Common myeloid progenitor, CD34-positive (primary cell): ENCODE measurements around the gene TECTB.

ENCODE experiments used
- CTCF ChIA-PET: fragments of 350-600 bp; sonication (Branson Sonifier 250); formaldehyde crosslinking; loops from one replicate; lab custom pipeline; 2021; ENCODE audit warnings: antibody characterized with exemption; lab: Charles Lee
- POLR2A ChIA-PET: fragments of 350-600 bp; sonication (Branson Sonifier 250); formaldehyde crosslinking; loops from one replicate; lab custom pipeline; 2021; ENCODE audit warnings: antibody characterized with exemption; lab: Charles Lee
- DNase-seq, 3 donors: peaks; one replicate each; pipeline versions ENCODE4 v3.0.0 to v3.0.0-alpha.2; 2013
- H3K27ac ChIP-seq, 2 experiments: 1 replicate in 1 of 2; 2 replicates in 1 of 2; pipeline ENCODE4 v1.7.0; 2013; ENCODE audit warnings: inconsistent platforms in 2 of 2, low read length in 2 of 2, mild to moderate bottlenecking in 2 of 2, low read depth in 1 of 2, moderate library complexity in 1 of 2; ENCODE audit not compliant: severe bottlenecking in 2 of 2, insufficient read depth in 1 of 2, poor library complexity in 1 of 2
- H3K27me3 ChIP-seq, 5 experiments: replicated peaks in 2 of 5; 1 replicate in 3 of 5; 2 replicates in 2 of 5; pipeline versions ENCODE4 v1.6.1 to v1.7.0; 2013; ENCODE audit warnings: low read length in 4 of 5, mild to moderate bottlenecking in 2 of 5, moderate library complexity in 2 of 5, inconsistent platforms in 1 of 5; ENCODE audit not compliant: insufficient read depth in 5 of 5, control insufficient read depth in 4 of 5
- H3K36me3 ChIP-seq, 4 experiments: 1 replicate in 2 of 4; 2 replicates in 2 of 4; pipeline versions ENCODE4 v1.6.1 to v1.7.0; 2013; ENCODE audit warnings: low read length in 3 of 4, control low read depth in 1 of 4, mild to moderate bottlenecking in 1 of 4; ENCODE audit not compliant: control insufficient read depth in 4 of 4, insufficient read depth in 4 of 4
- H3K4me1 ChIP-seq, 4 experiments: 1 replicate in 3 of 4; 2 replicates in 1 of 4; pipeline versions ENCODE4 v1.6.1 to v1.7.1; 2013; ENCODE audit warnings: low read length in 3 of 4, mild to moderate bottlenecking in 3 of 4, control low read depth in 1 of 4, inconsistent platforms in 1 of 4, moderate library complexity in 1 of 4; ENCODE audit not compliant: control insufficient read depth in 4 of 4, insufficient read depth in 4 of 4; ENCODE audit errors: control extremely low read depth in 1 of 4
- H3K4me3 ChIP-seq, 7 experiments: 1 replicate in 4 of 7; 2 replicates in 3 of 7; pipeline versions ENCODE4 v1.5.1 to v1.7.0; 2013; ENCODE audit warnings: mild to moderate bottlenecking in 7 of 7, low read length in 6 of 7, moderate library complexity in 6 of 7, inconsistent platforms in 2 of 7, low read depth in 2 of 7, control low read depth in 1 of 7; ENCODE audit not compliant: insufficient read depth in 4 of 7, control insufficient read depth in 1 of 7; ENCODE audit errors: extremely low read depth in 1 of 7
- H3K9me3 ChIP-seq, 5 experiments: 1 replicate in 4 of 5; 2 replicates in 1 of 5; pipeline versions ENCODE4 v1.6.1 to v1.7.1; 2013; ENCODE audit warnings: low read length in 4 of 5, mild to moderate bottlenecking in 2 of 5, inconsistent platforms in 1 of 5, low read depth in 1 of 5, moderate library complexity in 1 of 5; ENCODE audit not compliant: control insufficient read depth in 4 of 5, insufficient read depth in 2 of 5; ENCODE audit errors: control extremely low read depth in 1 of 5
- WGBS: methylation state at CpG from one replicate; pipeline ENCODE4 v1.1.5; 2013; ENCODE audit not compliant: insufficient coverage; 5-methylcytosine and 5-hydroxymethylcytosine counted together

Gene TECTB

DNA sequence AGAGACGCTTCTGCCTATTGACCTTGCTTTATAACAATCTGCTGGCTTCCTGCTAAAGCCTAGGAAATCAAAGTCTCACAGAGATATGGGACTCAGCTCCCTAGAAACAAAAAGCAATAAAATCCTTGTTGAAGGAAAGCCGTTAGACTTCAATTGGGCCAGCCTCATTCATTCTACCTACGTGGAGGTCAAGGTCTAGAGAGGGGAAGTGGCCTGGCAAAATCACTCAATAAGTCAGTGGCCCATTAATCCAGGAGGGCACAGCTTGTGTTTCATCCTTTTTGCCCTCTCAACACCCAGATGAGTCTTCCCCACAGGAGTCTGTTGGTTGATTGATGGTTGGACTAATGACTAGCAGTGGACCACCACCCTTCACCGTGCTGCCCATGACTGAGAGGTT is 50.3 kb downstream of the TECTB start:
- no peak overlapping the region for H3K4me3 ChIP-seq
- H3K9me3 ChIP-seq = no peaks in the 10 kb centered on the region
- H3K4me1 ChIP-seq = peaks cover 5 to 17% (median 9%) of the 10 kb centered on the region in 4 experiments
- H3K27ac ChIP-seq = no peak overlapping the region
- peaks cover 0 to 2% (median 0%) of the 10 kb centered on the region in 5 experiments for H3K27me3 ChIP-seq
- WGBS = 80% methylated on average over 2 of the region's 4 CpGs
- ChIA-PET POLR2A (no interaction called here), CTCF (interaction anchor here (0.9 to 1.0 kb wide), 2 partner anchors 17 to 20 kb away, joined by 3 read pairs; no protein-coding TSS in a partner anchor)
- no peak for DNase-seq
- no peaks in the 10 kb centered on the region for H3K36me3 ChIP-seq

DNA sequence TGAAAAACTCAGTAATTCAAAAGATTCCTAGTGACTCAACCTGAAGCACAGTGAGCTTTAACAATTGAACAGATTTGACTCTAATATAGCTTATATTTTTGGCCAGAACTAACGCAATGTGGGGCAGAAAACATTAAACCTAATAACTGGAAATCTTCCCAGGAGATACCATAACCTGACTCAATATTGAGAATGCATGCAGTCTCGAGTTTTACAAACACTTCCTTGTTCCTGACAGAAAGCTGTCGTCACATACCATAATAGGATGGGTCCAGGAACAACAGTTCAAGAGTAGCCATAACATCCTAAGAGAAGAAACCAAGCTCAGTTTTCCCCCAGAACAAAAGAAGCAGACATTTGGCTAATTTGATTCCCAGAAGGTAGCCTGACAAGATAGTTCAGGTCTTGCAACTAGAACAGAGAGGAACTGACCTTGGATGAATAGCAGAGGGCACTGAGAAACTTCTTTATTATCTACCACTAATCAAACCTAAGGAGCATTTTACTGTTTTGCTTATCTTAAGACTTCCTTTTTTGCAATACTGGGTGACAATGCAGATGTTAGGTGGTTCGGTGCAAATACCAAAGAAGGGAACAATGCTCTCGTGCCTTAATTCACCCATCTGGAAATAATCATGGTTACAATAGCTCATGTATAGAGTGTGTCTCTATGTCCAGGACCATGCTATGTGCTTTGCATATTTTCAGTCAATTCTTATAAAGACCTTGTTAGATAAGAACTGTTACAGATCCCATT is 52.1 kb downstream of the TECTB start:
- ChIA-PET CTCF (interaction anchor here (1.2 to 2.1 kb wide), 2 partner anchors 26 to 99 kb away, joined by 3 to 5 read pairs; no protein-coding TSS in a partner anchor), POLR2A (no interaction called here)
- no peak overlapping the region for H3K4me3 ChIP-seq
- no peaks in the 10 kb centered on the region for H3K36me3 ChIP-seq
- 100% methylated on average over 2 of the region's 5 CpGs for WGBS
- peaks cover 5 to 17% (median 9%) of the 10 kb centered on the region in 4 experiments for H3K4me1 ChIP-seq
- peaks cover 0 to 2% (median 0%) of the 10 kb centered on the region in 5 experiments for H3K27me3 ChIP-seq
- H3K9me3 ChIP-seq = no peaks in the 10 kb centered on the region
- H3K27ac ChIP-seq = no peak overlapping the region
- peak in 2 of 3 donors; percentile 40 to 44 for DNase-seq

DNA sequence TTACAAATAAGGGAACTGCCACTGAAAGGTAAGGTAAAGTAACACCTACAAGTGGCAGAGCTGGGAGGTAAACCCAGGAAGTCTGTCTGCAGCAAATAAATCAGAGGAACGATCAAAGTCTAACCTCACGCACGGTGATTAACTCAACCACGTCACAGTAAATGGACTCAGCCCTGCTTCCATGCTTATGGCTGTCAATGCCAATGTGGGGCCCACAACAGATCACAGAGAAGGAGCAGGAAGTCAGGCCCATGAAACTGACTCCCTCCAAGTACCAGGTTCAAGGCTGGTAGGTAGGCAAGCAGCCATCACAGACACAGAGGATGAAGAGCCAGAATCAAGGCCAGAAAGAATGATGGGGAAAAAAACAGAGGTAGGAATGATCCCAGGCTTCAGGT is 52.7 kb downstream of the TECTB start:
- DNase-seq = peak in 1 of 3 donors; percentile 24
- Histone ChIP-seq H3K4me3 (no peak overlapping the region), H3K27ac (no peak overlapping the region), H3K9me3 (no peaks in the 10 kb centered on the region), H3K27me3 (peaks cover 0 to 2% (median 0%) of the 10 kb centered on the region in 5 experiments), H3K36me3 (no peaks in the 10 kb centered on the region), H3K4me1 (peaks cover 5 to 17% (median 9%) of the 10 kb centered on the region in 4 experiments)
- 40% methylated on average over 4 of the region's 4 CpGs for WGBS
- CTCF ChIA-PET = interaction anchor here (2.1 kb wide), 1 partner anchor 27 kb away, joined by 5 read pairs; no protein-coding TSS in a partner anchor
- POLR2A ChIA-PET = interaction anchor here (0.7 kb wide), 1 partner anchor 514 kb away, joined by 3 read pairs; no protein-coding TSS in a partner anchor

DNA sequence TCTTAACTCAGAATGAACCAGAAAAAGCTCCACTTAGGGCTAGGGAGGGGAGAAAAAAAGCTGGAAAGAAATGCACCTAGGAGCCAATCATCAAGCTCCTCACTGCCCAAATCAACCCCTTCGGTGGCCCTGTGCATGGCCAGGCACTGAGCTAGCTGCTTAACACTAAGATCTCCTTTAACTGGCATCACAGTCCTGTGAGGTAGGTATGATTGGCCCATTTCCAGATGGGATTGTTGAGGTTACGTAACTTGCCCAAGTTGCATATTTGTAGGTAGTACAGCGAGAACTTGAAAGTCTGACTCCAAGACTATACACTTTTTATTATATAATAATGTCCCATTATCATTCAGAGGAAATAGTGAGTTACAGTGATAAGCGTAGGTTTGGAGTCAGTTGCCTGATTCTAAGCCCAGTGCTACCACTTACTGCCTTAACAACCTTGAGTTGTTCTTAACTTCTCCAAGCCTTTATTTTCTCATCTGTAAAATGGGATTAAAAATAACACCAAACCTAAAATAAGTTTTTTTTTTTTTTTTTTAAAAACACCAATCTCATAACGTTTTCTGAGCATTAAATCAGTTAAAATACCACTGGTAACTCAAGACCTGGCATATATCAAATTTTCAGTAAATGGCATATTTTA is 53.5 kb downstream of the TECTB start:
- ChIA-PET CTCF (interaction anchor here (1.3 to 2.1 kb wide), 2 partner anchors 10 to 28 kb away, joined by 3 to 5 read pairs; no protein-coding TSS in a partner anchor), POLR2A (interaction anchor here (0.7 kb wide), 1 partner anchor 515 kb away, joined by 3 read pairs; no protein-coding TSS in a partner anchor)
- Histone ChIP-seq H3K36me3 (no peaks in the 10 kb centered on the region), H3K4me3 (no peak overlapping the region), H3K4me1 (peaks cover 5 to 17% (median 9%) of the 10 kb centered on the region in 4 experiments), H3K9me3 (no peaks in the 10 kb centered on the region), H3K27ac (no peak overlapping the region), H3K27me3 (peaks cover 0 to 2% (median 0%) of the 10 kb centered on the region in 5 experiments)
- WGBS = 100% methylated on average over 1 of the region's 5 CpGs
- DNase-seq = no peak

DNA sequence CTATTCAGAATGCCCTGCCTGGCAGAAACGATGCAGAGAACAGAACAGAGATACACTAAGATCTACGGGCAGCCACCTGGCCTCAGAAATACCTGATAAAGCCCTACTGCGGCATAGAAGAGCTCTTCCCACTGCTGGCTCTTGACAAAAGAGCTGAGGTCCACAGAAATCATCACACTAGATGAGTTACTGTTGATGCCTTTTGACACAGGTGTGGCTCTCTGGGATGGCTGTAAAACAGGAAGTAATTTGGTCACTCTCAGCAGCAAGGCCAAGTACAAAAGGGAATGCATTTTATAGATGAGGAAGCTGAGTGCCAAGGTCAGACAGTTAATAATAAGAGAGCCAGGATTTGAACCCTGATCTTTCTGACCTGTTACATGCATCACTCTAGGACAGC is 55.8 kb downstream of the TECTB start:
- Histone ChIP-seq H3K27ac (no peak overlapping the region), H3K9me3 (no peaks in the 10 kb centered on the region), H3K36me3 (no peaks in the 10 kb centered on the region), H3K4me1 (peaks cover 5 to 25% (median 10%) of the 10 kb centered on the region in 4 experiments), H3K4me3 (no peak overlapping the region), H3K27me3 (peaks cover 0 to 2% (median 0%) of the 10 kb centered on the region in 5 experiments)
- ChIA-PET CTCF (no interaction called here), POLR2A (no interaction called here)
- WGBS = 96% methylated on average over 3 of the region's 3 CpGs
- no peak for DNase-seq

DNA sequence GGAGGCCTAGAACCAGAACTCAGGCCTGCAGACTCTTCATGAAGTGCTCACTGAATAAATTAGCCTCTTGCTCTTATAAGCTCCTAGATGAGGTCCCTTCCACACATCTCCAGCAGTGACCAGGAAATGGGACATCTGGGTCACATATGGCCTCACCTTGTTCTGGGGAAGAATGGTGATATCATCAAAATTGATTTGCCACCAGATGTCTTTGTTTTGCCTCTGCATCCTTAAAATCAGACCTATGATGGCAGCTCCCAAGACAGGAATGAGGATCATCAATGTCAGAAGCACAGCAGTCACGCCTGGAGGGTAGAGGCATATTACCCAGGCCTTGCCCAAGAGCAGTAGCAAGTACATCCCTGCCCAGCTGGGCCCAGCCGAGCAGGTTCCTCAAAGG is 57.4 kb downstream of the TECTB start:
- H3K4me1 ChIP-seq = peaks cover 3 to 19% (median 10%) of the 10 kb centered on the region in 4 experiments
- no peak overlapping the region for H3K27ac ChIP-seq
- H3K9me3 ChIP-seq = no peaks in the 10 kb centered on the region
- no peak for DNase-seq
- H3K4me3 ChIP-seq = no peak overlapping the region
- ChIA-PET CTCF (no interaction called here), POLR2A (no interaction called here)
- H3K36me3 ChIP-seq = no peaks in the 10 kb centered on the region
- peaks cover 0 to 2% (median 0%) of the 10 kb centered on the region in 5 experiments for H3K27me3 ChIP-seq
- 94% methylated on average over 2 of the region's 2 CpGs for WGBS
